ENCODE measurements around the gene CCL19. TPM values are rescaled to one million over a fixed set of nuclear protein-coding genes. Genes with fewer than 3 reads are reported as not detected.

The CCL19 gene
- total RNA-seq, 1 experiment from 2014 or later, result not detected

DNA sequence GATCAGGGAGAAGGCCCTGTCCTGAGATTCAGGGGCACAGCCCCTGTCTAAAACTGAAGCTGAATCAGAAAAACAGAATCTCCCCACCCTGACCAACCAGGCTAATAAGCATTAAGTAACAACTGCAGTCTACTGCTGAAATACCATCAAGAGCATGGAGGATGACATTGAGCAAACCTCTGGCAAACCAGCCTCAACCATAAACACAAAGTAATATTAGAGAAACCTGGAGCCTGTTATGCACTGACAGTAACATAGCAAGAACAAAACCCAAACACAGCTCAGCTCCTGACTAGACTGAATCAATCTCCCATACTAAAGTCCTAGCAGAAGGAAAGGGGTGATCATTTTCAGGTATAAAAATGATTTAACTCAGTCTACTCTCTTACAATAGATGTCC, 43.6 kb upstream of the CCL19 start:
- H3K27ac Mint-ChIP-seq, result no peak overlapping the region
- peaks cover 7% of the 10 kb centered on the region for H3K27me3 Mint-ChIP-seq (ENCODE audit: low read depth)
- H3K9me3 Mint-ChIP-seq, result peaks cover 10% of the 10 kb centered on the region
- no peaks in the 10 kb centered on the region for H3K4me1 Mint-ChIP-seq
- ATAC-seq (no peak), DNase-seq (ENCODE audit: low spot score) (no peak)
- CTCF ChIA-PET, result interaction anchor here (0.7 to 1.6 kb wide), 4 partner anchors 11 to 629 kb away, joined by 3 to 6 read pairs (median 4); no protein-coding TSS in a partner anchor
- H3K36me3 Mint-ChIP-seq, result no peaks in the 10 kb centered on the region
- H3K4me3 Mint-ChIP-seq, result no peak overlapping the region
- POLR2A ChIA-PET, result interaction anchor here (0.6 kb wide), 1 partner anchor 268 kb away, joined by 4 read pairs; no protein-coding TSS in a partner anchor
- TF ChIP-seq, protein P1, sequence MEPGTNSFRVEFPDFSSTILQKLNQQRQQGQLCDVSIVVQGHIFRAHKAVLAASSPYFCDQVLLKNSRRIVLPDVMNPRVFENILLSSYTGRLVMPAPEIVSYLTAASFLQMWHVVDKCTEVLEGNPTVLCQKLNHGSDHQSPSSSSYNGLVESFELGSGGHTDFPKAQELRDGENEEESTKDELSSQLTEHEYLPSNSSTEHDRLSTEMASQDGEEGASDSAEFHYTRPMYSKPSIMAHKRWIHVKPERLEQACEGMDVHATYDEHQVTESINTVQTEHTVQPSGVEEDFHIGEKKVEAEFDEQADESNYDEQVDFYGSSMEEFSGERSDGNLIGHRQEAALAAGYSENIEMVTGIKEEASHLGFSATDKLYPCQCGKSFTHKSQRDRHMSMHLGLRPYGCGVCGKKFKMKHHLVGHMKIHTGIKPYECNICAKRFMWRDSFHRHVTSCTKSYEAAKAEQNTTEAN (CRISPR knock-in tag; IDR thresholded peaks at IDR 0.05), result no peak
- TF ChIP-seq, protein P2, sequence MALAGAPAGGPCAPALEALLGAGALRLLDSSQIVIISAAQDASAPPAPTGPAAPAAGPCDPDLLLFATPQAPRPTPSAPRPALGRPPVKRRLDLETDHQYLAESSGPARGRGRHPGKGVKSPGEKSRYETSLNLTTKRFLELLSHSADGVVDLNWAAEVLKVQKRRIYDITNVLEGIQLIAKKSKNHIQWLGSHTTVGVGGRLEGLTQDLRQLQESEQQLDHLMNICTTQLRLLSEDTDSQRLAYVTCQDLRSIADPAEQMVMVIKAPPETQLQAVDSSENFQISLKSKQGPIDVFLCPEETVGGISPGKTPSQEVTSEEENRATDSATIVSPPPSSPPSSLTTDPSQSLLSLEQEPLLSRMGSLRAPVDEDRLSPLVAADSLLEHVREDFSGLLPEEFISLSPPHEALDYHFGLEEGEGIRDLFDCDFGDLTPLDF (CRISPR knock-in tag; IDR thresholded peaks at IDR 0.05), result no peak
- TF ChIP-seq SMAD4 (CRISPR knock-in tag; IDR thresholded peaks at IDR 0.05) (no peak), TP53 (CRISPR knock-in tag; IDR thresholded peaks at IDR 0.05) (no peak), ZNF232 (CRISPR knock-in tag; IDR thresholded peaks at IDR 0.05) (no peak), NR2C2 (CRISPR knock-in tag; IDR thresholded peaks at IDR 0.05) (no peak), CREB1 (CRISPR knock-in tag; IDR thresholded peaks at IDR 0.05) (no peak), ETV6 (CRISPR knock-in tag; IDR thresholded peaks at IDR 0.05) (no peak), NFYB (CRISPR knock-in tag; conservative IDR thresholded peaks at IDR 0.05; ENCODE audit: low read depth) (no peak)
- TF ChIP-seq, protein P3, sequence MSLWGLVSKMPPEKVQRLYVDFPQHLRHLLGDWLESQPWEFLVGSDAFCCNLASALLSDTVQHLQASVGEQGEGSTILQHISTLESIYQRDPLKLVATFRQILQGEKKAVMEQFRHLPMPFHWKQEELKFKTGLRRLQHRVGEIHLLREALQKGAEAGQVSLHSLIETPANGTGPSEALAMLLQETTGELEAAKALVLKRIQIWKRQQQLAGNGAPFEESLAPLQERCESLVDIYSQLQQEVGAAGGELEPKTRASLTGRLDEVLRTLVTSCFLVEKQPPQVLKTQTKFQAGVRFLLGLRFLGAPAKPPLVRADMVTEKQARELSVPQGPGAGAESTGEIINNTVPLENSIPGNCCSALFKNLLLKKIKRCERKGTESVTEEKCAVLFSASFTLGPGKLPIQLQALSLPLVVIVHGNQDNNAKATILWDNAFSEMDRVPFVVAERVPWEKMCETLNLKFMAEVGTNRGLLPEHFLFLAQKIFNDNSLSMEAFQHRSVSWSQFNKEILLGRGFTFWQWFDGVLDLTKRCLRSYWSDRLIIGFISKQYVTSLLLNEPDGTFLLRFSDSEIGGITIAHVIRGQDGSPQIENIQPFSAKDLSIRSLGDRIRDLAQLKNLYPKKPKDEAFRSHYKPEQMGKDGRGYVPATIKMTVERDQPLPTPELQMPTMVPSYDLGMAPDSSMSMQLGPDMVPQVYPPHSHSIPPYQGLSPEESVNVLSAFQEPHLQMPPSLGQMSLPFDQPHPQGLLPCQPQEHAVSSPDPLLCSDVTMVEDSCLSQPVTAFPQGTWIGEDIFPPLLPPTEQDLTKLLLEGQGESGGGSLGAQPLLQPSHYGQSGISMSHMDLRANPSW (CRISPR knock-in tag; conservative IDR thresholded peaks at IDR 0.05; ENCODE audit: low read depth), result no peak
- TF ChIP-seq, protein P4, sequence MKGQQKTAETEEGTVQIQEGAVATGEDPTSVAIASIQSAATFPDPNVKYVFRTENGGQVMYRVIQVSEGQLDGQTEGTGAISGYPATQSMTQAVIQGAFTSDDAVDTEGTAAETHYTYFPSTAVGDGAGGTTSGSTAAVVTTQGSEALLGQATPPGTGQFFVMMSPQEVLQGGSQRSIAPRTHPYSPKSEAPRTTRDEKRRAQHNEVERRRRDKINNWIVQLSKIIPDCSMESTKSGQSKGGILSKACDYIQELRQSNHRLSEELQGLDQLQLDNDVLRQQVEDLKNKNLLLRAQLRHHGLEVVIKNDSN (CRISPR knock-in tag; IDR thresholded peaks at IDR 0.05), result no peak
- TF ChIP-seq, protein P5, sequence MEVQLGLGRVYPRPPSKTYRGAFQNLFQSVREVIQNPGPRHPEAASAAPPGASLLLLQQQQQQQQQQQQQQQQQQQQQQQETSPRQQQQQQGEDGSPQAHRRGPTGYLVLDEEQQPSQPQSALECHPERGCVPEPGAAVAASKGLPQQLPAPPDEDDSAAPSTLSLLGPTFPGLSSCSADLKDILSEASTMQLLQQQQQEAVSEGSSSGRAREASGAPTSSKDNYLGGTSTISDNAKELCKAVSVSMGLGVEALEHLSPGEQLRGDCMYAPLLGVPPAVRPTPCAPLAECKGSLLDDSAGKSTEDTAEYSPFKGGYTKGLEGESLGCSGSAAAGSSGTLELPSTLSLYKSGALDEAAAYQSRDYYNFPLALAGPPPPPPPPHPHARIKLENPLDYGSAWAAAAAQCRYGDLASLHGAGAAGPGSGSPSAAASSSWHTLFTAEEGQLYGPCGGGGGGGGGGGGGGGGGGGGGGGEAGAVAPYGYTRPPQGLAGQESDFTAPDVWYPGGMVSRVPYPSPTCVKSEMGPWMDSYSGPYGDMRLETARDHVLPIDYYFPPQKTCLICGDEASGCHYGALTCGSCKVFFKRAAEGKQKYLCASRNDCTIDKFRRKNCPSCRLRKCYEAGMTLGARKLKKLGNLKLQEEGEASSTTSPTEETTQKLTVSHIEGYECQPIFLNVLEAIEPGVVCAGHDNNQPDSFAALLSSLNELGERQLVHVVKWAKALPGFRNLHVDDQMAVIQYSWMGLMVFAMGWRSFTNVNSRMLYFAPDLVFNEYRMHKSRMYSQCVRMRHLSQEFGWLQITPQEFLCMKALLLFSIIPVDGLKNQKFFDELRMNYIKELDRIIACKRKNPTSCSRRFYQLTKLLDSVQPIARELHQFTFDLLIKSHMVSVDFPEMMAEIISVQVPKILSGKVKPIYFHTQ (CRISPR knock-in tag; IDR thresholded peaks at IDR 0.05), result no peak
- TF ChIP-seq, protein P6, sequence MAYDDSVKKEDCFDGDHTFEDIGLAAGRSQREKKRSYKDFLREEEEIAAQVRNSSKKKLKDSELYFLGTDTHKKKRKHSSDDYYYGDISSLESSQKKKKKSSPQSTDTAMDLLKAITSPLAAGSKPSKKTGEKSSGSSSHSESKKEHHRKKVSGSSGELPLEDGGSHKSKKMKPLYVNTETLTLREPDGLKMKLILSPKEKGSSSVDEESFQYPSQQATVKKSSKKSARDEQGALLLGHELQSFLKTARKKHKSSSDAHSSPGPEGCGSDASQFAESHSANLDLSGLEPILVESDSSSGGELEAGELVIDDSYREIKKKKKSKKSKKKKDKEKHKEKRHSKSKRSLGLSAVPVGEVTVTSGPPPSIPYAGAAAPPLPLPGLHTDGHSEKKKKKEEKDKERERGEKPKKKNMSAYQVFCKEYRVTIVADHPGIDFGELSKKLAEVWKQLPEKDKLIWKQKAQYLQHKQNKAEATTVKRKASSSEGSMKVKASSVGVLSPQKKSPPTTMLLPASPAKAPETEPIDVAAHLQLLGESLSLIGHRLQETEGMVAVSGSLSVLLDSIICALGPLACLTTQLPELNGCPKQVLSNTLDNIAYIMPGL (CRISPR knock-in tag; IDR thresholded peaks at IDR 0.05), result no peak
- TF ChIP-seq, protein P7, sequence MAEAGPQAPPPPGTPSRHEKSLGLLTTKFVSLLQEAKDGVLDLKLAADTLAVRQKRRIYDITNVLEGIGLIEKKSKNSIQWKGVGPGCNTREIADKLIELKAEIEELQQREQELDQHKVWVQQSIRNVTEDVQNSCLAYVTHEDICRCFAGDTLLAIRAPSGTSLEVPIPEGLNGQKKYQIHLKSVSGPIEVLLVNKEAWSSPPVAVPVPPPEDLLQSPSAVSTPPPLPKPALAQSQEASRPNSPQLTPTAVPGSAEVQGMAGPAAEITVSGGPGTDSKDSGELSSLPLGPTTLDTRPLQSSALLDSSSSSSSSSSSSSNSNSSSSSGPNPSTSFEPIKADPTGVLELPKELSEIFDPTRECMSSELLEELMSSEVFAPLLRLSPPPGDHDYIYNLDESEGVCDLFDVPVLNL (CRISPR knock-in tag; IDR thresholded peaks at IDR 0.05; ENCODE audit: borderline replicate concordance, low read depth), result no peak
- TF ChIP-seq, protein P8, sequence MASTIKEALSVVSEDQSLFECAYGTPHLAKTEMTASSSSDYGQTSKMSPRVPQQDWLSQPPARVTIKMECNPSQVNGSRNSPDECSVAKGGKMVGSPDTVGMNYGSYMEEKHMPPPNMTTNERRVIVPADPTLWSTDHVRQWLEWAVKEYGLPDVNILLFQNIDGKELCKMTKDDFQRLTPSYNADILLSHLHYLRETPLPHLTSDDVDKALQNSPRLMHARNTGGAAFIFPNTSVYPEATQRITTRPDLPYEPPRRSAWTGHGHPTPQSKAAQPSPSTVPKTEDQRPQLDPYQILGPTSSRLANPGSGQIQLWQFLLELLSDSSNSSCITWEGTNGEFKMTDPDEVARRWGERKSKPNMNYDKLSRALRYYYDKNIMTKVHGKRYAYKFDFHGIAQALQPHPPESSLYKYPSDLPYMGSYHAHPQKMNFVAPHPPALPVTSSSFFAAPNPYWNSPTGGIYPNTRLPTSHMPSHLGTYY (CRISPR knock-in tag; IDR thresholded peaks at IDR 0.05), result no peak
- TF ChIP-seq, protein P9, sequence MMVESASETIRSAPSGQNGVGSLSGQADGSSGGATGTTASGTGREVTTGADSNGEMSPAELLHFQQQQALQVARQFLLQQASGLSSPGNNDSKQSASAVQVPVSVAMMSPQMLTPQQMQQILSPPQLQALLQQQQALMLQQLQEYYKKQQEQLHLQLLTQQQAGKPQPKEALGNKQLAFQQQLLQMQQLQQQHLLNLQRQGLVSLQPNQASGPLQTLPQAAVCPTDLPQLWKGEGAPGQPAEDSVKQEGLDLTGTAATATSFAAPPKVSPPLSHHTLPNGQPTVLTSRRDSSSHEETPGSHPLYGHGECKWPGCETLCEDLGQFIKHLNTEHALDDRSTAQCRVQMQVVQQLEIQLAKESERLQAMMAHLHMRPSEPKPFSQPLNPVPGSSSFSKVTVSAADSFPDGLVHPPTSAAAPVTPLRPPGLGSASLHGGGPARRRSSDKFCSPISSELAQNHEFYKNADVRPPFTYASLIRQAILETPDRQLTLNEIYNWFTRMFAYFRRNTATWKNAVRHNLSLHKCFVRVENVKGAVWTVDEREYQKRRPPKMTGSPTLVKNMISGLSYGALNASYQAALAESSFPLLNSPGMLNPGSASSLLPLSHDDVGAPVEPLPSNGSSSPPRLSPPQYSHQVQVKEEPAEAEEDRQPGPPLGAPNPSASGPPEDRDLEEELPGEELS (CRISPR knock-in tag; IDR thresholded peaks at IDR 0.05), result no peak
- TF ChIP-seq, protein P10, sequence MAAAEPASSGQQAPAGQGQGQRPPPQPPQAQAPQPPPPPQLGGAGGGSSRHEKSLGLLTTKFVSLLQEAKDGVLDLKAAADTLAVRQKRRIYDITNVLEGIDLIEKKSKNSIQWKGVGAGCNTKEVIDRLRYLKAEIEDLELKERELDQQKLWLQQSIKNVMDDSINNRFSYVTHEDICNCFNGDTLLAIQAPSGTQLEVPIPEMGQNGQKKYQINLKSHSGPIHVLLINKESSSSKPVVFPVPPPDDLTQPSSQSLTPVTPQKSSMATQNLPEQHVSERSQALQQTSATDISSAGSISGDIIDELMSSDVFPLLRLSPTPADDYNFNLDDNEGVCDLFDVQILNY (CRISPR knock-in tag; IDR thresholded peaks at IDR 0.05), result no peak

Measured in WTC11 (cell line).